Ovary (tissue), 3 donors: Measurements from ENCODE around the gene MAPT.

ENCODE experiments used
- POLR2A ChIP-seq: fragments of 450-650 bp; IDR thresholded peaks from one replicate; pipeline ENCODE4 v1.6.1; 2017; ENCODE audit warnings: antibody characterized with exemption, mild to moderate bottlenecking, moderate library complexity
- TF ChIP-seq, protein P1 (sequence below), 3 donors: fragments of 450-650 bp in 2 of 3; fragments of 200-600 bp in 1 of 3; IDR thresholded peaks; one replicate each; pipeline versions ENCODE4 v1.5.1 to v1.8.0; 2016 to 2022; ENCODE audit warnings: antibody characterized with exemption in 3 of 3, mild to moderate bottlenecking in 1 of 3
- donor health status: DM: no; HTN: no; CAD: no.

DNA sequence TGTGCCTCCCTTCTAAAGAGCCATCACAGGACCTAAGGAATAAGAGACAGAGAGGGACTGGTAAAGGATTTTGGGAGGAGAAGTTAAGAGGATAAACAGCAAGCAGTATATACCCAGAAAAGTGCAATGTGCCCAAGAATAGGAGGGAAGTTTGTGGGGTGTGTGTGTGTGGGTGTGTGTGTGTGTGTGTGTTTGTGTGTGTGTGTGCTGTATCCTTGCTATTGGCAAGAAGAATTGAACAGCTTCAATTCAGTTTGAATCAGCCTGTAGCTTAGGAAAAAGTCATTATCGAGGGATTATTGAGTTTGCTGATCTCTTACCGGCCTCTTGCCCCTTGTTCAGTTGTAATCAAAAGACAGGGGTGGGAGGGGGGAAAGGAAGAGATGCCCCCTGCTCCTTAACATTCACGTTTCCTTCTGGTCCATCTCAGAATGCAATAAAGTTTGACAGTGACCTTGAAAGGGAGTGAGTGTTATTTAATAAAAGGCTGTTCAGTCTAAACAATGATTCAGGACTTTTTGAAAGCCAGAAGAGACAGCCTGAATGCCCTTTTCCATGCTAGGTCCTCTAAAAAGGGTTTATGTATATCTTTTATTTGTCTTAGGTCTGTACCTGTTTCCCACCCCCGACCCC is 23.9 kb upstream of the MAPT start:
- TF ChIP-seq, protein P1, sequence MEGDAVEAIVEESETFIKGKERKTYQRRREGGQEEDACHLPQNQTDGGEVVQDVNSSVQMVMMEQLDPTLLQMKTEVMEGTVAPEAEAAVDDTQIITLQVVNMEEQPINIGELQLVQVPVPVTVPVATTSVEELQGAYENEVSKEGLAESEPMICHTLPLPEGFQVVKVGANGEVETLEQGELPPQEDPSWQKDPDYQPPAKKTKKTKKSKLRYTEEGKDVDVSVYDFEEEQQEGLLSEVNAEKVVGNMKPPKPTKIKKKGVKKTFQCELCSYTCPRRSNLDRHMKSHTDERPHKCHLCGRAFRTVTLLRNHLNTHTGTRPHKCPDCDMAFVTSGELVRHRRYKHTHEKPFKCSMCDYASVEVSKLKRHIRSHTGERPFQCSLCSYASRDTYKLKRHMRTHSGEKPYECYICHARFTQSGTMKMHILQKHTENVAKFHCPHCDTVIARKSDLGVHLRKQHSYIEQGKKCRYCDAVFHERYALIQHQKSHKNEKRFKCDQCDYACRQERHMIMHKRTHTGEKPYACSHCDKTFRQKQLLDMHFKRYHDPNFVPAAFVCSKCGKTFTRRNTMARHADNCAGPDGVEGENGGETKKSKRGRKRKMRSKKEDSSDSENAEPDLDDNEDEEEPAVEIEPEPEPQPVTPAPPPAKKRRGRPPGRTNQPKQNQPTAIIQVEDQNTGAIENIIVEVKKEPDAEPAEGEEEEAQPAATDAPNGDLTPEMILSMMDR (IDR thresholded peaks at IDR 0.05): no peak
- no peak for TF ChIP-seq POLR2A
